GM12864 (cell line): ENCODE measurements around the gene SCAF4.
"Not testable (repeated sequence)": the region's sequence is repeated elsewhere in the genome, so short reads cannot be mapped to it uniquely, and the experiment has no call there.

Source experiments
- DNase-seq: peaks from one replicate; pipeline ENCODE4 v3.0.0-alpha.2; 2011; ENCODE audit warnings: low read depth
- H3K4me3 ChIP-seq: 2 replicates; pipeline ENCODE4 v1.5.1; 2011; ENCODE audit warnings: mild to moderate bottlenecking, low read depth, low read length, control low read depth
- TF ChIP-seq, protein P1 (sequence below): IDR thresholded peaks from 2 replicates; pipeline ENCODE4 v1.5.1; 2011; ENCODE audit warnings: low read depth, mild to moderate bottlenecking, moderate library complexity, low read length, control low read depth, inconsistent platforms; ENCODE audit errors: missing control alignments

SCAF4 gene

DNA sequence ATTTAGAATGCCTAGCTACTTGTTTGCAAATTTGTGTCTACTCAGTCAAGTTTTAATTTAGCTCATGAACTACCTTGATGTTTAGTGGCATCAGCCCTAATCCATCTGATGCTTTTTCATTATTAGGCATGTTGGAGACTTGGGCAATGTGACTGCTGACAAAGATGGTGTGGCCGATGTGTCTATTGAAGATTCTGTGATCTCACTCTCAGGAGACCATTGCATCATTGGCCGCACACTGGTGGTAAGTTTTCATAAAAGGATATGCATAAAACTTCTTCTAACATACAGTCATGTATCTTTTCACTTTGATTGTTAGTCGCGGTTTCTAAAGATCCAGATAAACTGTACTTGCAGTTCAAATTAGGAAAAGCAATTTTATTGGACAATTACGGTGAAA lies 64.8 kb downstream of the SCAF4 start:
- no peak for DNase-seq
- H3K4me3 ChIP-seq: no peak overlapping the region
- TF ChIP-seq, protein P1, sequence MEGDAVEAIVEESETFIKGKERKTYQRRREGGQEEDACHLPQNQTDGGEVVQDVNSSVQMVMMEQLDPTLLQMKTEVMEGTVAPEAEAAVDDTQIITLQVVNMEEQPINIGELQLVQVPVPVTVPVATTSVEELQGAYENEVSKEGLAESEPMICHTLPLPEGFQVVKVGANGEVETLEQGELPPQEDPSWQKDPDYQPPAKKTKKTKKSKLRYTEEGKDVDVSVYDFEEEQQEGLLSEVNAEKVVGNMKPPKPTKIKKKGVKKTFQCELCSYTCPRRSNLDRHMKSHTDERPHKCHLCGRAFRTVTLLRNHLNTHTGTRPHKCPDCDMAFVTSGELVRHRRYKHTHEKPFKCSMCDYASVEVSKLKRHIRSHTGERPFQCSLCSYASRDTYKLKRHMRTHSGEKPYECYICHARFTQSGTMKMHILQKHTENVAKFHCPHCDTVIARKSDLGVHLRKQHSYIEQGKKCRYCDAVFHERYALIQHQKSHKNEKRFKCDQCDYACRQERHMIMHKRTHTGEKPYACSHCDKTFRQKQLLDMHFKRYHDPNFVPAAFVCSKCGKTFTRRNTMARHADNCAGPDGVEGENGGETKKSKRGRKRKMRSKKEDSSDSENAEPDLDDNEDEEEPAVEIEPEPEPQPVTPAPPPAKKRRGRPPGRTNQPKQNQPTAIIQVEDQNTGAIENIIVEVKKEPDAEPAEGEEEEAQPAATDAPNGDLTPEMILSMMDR: no peak

DNA sequence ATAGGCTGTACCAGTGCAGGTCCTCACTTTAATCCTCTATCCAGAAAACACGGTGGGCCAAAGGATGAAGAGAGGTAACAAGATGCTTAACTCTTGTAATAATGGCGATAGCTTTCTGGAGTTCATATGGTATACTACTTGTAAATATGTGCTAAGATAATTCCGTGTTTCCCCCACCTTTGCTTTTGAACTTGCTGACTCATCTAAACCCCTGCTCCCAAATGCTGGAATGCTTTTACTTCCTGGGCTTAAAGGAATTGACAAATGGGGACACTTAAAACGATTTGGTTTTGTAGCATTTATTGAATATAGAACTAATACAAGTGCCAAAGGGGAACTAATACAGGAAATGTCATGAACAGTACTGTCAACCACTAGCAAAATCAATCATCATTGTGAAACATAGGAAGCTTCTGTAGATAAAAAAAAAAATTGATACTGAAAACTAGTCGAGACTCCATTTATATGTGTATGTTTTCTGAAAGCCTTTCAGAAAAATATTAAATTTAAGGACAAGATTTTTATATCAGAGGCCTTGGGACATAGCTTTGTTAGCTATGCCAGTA lies 65.4 kb downstream of the SCAF4 start:
- no peak for DNase-seq
- TF ChIP-seq, protein P1: no peak
- no peak overlapping the region for H3K4me3 ChIP-seq

DNA sequence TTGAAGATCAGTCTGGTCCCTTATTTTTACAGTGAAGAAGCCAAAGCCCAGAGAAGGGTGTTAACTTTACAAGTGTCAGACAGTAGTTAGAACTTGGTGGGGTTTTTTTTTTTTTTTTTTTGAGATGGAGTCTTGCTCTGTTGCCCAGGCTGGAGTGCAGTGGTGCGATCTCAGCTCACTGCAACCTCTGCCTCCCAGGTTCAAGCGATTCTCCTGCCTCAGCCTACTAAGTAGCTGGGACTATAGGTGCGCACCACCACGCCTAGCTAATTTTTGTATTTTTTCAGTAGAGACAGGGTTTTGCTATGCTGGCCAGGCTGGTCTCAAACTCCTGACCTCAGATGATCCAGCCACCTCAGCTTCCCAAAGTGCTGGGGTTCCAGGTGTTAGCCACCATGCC lies 66.0 kb downstream of the SCAF4 start:
- DNase-seq, H3K4me3 ChIP-seq: not testable (repeated sequence)

DNA sequence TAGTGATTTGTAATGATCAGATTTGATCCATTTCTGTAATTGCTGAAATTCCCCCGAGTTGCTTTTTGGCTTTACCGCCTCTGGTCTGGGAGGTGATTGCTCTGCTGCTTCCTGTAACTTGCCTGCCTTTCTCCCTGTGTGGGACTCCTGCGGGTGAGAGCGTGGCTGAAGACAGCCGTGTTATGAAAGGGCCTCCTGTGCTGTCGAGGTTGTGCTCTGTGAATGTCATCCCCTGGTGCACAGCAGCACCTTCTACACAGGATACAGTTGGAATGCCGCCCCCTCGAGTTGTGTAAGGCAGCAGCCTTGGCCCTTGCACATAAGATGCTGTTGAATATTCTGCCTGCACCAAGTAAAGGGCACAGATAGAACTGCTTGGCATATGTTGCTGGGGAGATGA lies 66.5 kb downstream of the SCAF4 start:
- no peak overlapping the region for H3K4me3 ChIP-seq
- TF ChIP-seq, protein P1: no peak
- DNase-seq: no peak

DNA sequence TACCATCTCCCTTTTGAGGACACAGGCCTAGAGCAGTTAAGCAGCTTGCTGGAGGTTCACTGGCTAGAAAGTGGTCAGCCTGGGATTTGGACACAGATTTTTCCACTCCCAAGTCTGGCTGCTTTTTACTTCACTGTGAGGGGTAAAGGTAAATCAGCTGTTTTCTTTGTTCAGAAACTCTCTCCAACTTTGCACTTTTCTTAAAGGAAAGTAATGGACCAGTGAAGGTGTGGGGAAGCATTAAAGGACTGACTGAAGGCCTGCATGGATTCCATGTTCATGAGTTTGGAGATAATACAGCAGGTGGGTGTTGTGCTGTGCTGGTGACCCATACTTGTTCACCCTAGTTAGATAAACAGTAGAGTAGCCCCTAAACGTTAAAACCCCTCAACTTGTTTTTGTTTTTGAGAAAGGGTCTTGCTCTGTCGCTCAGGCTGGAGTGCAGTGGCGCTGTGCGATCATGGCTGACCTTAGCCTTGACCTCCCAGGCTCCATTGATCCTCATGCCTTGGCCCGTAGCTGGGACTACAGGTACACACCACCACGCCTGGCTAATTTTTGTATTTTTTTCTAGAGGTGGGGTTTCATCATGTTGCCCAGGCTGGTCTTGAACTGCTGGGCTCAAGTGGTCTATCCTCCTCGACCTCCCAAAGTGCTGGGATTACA lies 68.2 kb downstream of the SCAF4 start:
- no peak for DNase-seq
- H3K4me3 ChIP-seq: no peak overlapping the region

DNA sequence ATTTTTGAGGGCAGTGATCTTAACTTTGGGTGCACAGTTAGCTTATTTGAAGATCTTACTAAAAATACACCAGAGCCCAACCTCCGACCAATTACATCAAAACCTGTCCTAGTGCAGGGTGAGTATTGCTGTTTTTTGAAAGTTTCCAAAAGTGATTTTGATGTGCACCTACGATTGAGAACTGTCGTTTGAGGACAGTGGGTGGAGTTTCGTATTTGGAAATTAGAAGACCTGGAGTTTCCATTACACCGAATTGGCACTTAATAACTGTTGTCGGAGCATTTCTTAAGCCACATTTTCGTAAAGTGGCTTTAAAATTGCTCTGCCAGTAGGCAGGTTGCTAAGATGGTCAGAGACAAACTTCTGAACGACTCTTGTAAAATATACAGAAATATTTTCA lies 71.3 kb downstream of the SCAF4 start:
- H3K4me3 ChIP-seq: peak overlapping the region; percentile 82
- TF ChIP-seq, protein P1: no peak
- DNase-seq: no peak

More for the DNA sequence above, 68.2 kb downstream of the SCAF4 start:
- TF ChIP-seq, protein P1: no peak

DNA sequence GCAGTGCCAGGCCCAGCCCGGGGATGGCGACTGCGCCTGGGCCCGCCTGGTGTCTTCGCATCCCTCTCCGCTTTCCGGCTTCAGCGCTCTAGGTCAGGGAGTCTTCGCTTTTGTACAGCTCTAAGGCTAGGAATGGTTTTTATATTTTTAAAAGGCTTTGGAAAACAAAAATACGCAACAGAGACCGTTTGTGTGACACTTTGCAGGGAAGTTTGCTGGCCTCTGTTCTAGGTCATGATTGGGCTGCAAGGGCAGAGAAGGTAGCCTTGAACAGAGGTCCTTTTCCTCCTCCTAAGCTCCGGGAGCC lies 71.7 kb downstream of the SCAF4 start:
- DNase-seq: no peak
- H3K4me3 ChIP-seq: peak overlapping the region; percentile 82
- TF ChIP-seq, protein P1: peak; percentile 2
